ENCODE measurements around the gene RUVBL2.

Gene RUVBL2

GRCh38 chr19:48993175-48994034, at the start of gene RUVBL2, which contains the start of gene GYS1:
RUVBL2 (plus strand) TSS chr19:48993887; CDS start chr19:48993912, 25 bp downstream.
GYS1 (minus strand) TSS chr19:48993309; CDS start chr19:48993112, 197 bp downstream.
- DNase-seq: peak; percentile 99

- no peak for DNase-seq
Observed at GRCh38 chr19:48945415-48945814, 48.3 kb upstream of the RUVBL2 start.

DNA sequence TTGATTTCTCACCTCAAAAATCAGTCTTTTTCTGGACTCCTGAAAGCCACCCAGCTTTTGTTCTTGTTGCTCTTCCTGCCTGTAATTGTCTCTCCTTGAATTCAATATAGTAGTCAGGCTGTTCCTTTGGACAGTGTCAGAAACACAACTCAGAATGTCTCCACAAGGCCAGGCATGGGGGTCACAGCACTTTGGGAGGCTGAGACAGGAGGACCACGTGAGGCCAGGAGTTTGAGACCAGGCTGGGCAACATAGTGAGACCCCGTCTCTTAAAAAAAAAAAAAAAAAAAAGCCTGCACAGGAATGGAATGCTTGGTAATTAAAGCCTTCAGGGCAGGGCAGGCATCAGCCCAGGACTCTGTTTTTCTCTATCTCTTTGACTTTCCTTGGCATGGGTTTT, 47.9 kb upstream of the RUVBL2 start:
- DNase-seq: no peak

DNA sequence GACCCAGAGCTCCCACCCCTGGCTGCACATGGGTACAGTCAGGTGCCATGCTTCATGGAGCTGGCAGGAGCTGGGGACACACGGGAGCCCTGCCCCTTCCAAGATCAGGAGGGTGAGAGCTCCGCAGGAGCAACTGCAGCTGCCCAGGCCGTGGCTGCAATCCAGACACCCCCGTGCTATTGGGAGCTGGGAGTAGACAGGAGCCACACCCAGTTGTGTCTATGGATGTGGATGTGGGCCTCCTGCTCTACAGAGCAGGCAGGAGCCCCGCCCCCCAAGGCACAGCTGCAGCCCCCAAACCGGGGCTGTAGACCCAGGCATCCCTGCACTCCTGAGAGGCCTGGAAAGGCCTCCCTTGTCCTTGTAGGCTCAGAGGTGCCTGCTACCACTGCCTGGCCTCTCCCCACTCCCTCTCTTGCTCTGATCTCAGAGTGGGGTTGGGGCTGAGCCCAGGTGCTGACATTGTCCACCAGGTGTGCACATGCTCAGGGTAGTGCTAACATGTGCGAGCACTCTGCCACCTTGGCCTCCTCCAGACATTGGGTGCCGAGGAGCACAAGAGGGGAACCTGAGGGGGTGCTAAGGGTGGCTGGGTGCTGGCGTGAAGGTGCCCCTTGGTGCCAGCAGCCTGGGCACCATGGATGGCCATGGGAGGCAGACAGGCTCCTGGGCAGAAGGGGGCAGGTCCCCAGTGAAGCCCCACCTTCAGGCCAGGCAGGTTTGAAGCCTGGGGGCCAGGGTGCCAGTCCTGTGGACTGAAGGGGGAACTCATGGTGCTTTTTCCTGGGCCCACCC, 47.0 kb upstream of the RUVBL2 start:
- no peak for DNase-seq

- no peak for DNase-seq
Observed at GRCh38 chr19:48947258-48947542, 46.5 kb upstream of the RUVBL2 start.

DNA sequence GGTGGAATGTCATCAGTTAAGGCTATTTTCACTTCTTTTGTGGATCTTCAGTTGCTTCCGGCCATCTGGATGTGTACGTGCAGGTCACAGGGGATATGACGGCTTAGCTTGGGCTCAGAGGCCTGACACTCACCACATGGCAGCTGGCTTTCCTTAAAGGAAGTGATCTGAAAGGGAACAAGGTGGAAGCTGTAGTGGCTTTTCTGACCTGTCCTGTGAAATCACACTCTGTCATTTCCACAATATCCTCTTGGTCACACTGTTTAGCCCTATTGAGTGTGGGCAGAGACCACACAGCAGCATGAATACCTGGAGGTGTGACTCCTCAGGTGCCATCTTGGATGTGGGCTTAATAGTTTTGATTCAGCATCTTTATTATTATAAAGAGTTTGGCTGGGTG, 43.5 kb upstream of the RUVBL2 start:
- DNase-seq: no peak

GRCh38 chr19:48950830-48951519, 42.7 kb upstream of the RUVBL2 start:
- DNase-seq: no peak

DNA sequence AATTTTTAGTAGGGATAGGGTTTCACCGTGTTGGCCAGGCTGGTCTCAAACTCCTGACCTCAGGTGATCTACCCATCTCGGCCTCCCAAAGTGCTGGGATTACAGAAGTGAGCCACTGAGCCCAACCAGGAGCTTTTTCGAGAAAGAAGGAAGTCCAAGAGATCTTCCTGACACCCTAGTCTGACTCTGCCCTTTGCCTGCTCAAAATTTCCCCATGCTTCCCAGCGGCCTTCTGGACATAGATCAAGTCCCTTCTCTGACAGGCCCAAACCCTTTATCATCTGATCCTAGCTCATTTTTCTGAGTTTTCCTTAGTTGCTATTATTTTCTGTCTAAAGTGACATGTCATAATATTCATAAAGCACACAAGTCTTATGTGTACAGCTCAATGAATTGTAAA, 40.5 kb upstream of the RUVBL2 start:
- DNase-seq: no peak

GRCh38 chr19:48953990-48954594, 39.6 kb upstream of the RUVBL2 start:
- DNase-seq: no peak

- peak; percentile 81 for DNase-seq
Observed at GRCh38 chr19:48954595-48955307, 38.9 kb upstream of the RUVBL2 start, which contains the start of gene BAX. BAX (plus strand) TSS chr19:48954875; CDS start chr19:48954929, 54 bp downstream.

- no peak for DNase-seq
Observed at GRCh38 chr19:48955308-48955958, 38.3 kb upstream of the RUVBL2 start.

- DNase-seq: no peak
Observed at GRCh38 chr19:48958006-48958405, 35.7 kb upstream of the RUVBL2 start.

DNA sequence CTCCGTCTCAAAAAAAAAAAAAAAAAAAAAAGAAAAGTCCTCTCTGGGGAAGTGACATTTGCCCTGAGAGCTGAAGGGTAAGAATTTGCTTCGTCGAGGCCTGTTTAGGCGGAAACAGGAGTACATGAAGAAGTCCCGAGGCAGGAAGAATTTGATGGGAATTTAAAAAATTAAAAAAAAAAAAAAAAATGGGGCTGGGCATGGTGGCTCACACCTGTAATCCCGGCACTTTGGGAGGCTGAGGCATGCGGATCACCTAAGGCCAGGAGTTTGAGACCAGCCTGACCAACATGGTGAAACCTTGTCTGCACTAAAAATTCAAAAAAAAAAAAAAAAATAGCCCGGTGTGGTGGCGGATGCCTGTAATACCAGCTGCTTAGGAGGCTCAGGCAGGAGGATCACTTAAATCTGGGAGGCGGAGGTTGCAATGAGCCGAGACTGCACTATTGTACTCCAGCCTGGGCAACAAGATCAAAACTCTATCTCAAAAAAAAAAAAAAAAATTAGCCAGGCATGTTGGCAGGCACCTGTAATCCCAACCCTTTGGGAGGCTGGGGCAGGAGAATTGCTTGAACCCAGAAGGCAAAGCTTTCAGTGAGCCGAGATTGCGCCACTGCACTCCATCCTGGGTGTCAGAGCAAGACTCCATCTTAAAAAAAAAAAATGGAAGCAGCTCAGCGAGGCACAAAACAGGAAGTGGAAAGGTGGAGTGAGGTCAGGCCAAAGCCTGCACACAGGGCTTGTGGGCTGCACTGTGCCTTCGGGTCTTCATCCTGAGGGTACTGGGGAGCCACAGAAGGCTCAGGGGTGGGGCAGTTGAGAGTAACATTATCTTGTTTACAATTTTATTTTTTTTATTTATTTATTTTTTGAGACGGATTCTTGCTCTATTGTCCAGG, 34.1 kb upstream of the RUVBL2 start:
- DNase-seq: no peak

GRCh38 chr19:48961051-48961649, 32.5 kb upstream of the RUVBL2 start:
- no peak for DNase-seq

DNA sequence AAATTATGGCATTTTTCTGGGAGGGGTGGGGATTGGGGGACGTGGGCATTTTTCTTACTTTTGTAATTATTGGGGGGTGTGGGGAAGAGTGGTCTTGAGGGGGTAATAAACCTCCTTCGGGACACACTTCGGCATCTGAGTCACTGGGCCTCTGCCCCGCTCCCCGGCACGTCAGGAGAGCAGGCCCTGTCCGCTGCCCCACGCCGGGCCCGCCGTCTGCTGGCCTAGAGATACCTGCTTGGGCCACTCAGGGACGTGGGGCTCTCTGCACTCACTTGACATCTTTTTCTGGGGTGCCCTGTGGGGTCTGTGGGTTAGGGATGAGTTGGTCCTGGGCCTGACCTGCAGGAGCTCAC, 32.0 kb upstream of the RUVBL2 start:
- no peak for DNase-seq

GRCh38 chr19:48962029-48962848, 31.4 kb upstream of the RUVBL2 start:
- peak; percentile 43 for DNase-seq

DNA sequence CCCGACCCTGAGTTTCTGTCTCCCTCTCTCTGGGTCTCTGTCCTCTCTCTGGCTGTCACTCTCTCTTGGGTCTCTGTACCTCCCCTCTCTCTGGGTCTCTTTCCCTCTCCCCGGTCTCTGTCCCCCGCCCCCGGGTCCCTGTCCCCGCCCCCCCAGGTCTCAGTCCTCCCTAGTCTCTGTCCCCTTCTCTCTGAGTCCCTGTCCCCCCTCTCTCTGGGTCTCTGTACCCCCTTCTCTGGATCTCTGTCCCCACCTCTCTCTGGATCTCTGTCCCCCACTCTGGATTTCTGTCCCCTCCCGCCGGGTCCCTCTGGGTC, 30.9 kb upstream of the RUVBL2 start:
- no peak for DNase-seq

GRCh38 chr19:48963371-48964204, 30.1 kb upstream of the RUVBL2 start:
- peak; percentile 33 for DNase-seq
